Sciatic nerve (tissue), 2 donors: Measurements from ENCODE around the gene BCL3. TPM values are rescaled to one million over a fixed set of nuclear protein-coding genes. Genes with fewer than 3 reads are reported as not detected.
A peak's percentile ranks its signal among the peaks of the same experiment; 100 is the strongest.

Source experiments
- ATAC-seq: fragments of 200-7000 bp; cut with Tn5 transposase; one replicate; pipeline ENCODE4 v1.9.1; 2020; ENCODE audit warnings: mild to moderate bottlenecking, moderate library complexity
- DNase-seq: peaks from one replicate; pipeline ENCODE4 v3.0.0-alpha.2; 2020; ENCODE audit warnings: low spot score
- intact Hi-C: fragments of 100-400 bp; cut with DNase I; formaldehyde crosslinking; loops from one replicate; pipeline ENCODE4 v1.14.2; 2022
- microRNA-seq: library from miRNA; unstranded; fragments of <30 nt; microRNA quantifications from one replicate; pipeline ENCODE4 v1.2.0, GENCODE V29; 2020
- total RNA-seq: library from RNA; stranded (reverse); fragmentation: NEBNext Ultra II Directional; extraction: Animal tissue kit (Norgen Biotek cat#: 25700); gene quantifications from one replicate; pipeline ENCODE4 v1.2.1, GENCODE V29; 2021
- donor health status: DM: no; HTN: no; CAD: no.
- donor health status: DM: no; HTN: no; CAD: no.

The BCL3 gene
- total RNA-seq, 1 donor from 2014 or later = 117 TPM

- intact Hi-C loops = loop anchor here (5.0 kb wide), 1 partner anchor 39 kb away; no protein-coding TSS in a partner anchor
- no peak for DNase-seq
- no peak for ATAC-seq
These were observed 55.2 kb downstream of the BCL3 start for GRCh38 chr19:44803442-44804428.

- ATAC-seq = no peak
- no peak for DNase-seq
- intact Hi-C loops = no loop called here
These were observed 57.8 kb downstream of the BCL3 start for GRCh38 chr19:44806291-44806690.

GRCh38 chr19:44807162-44807561 is 58.7 kb downstream of the BCL3 start:
- intact Hi-C loops = no loop called here
- DNase-seq = no peak
- ATAC-seq = no peak

- intact Hi-C loops = no loop called here
- peak; percentile 61 for ATAC-seq
- no peak for DNase-seq
These were observed 59.3 kb downstream of the BCL3 start for GRCh38 chr19:44807652-44808462.

- DNase-seq = peak; percentile 91
- intact Hi-C loops = no loop called here
- ATAC-seq = peak; percentile 96
These were observed 60.2 kb downstream of the BCL3 start, which contains the start of gene BCAM for GRCh38 chr19:44808463-44809371. Gene BCAM (plus strand): TSS chr19:44809103. CDS start chr19:44809125, 22 bp downstream.

Small RNAs within 50 kb of the gene (microRNA-seq; reads per million reads assigned to microRNA genes)
- gene MIR8085 = not detected

Other genes starting within 250 kb of the BCL3 start
- gene ZNF180, start 248.2 kb upstream of the BCL3 start, total RNA-seq = 7.5 TPM
- not detected for gene CEACAM20, start 219.0 kb upstream of the BCL3 start, total RNA-seq
- gene IGSF23, start 135.1 kb upstream of the BCL3 start, total RNA-seq = not detected
- gene PVR, start 104.8 kb upstream of the BCL3 start, total RNA-seq = 49.1 TPM
- 23.4 TPM for gene CEACAM19, start 77.2 kb upstream of the BCL3 start, total RNA-seq
- not detected for gene CEACAM16, start 49.6 kb upstream of the BCL3 start, total RNA-seq
- gene CBLC, start 29.2 kb downstream of the BCL3 start, total RNA-seq = not detected
- 164 TPM for gene BCAM, start 60.4 kb downstream of the BCL3 start, total RNA-seq
- 115 TPM for gene NECTIN2, start 97.6 kb downstream of the BCL3 start, total RNA-seq
- gene TOMM40, start 142.5 kb downstream of the BCL3 start, total RNA-seq = 29.1 TPM
- 79.3 TPM for gene APOE, start 157.1 kb downstream of the BCL3 start, total RNA-seq
- 29.0 TPM for gene APOC1, start 165.9 kb downstream of the BCL3 start, total RNA-seq
- not detected for gene APOC4, start 193.5 kb downstream of the BCL3 start, total RNA-seq
- 4.2 TPM for gene APOC2, start 197.3 kb downstream of the BCL3 start, total RNA-seq
- gene CLPTM1, start 206.7 kb downstream of the BCL3 start, total RNA-seq = 105 TPM